GM18526 (cell line): ENCODE data around the gene PTPRR.

Experiments used
- POLR2A ChIP-seq: IDR thresholded peaks from 3 replicates; pipeline ENCODE4 v1.6.1; 2011; ENCODE audit not compliant: insufficient read length; ENCODE audit errors: extremely low read depth

Gene PTPRR

GRCh38 chr12:70617450-70617849 is 303.1 kb downstream of the PTPRR start:
- no peak for TF ChIP-seq POLR2A

- TF ChIP-seq POLR2A, result no peak
Measured at GRCh38 chr12:70615174-70615866, 305.2 kb downstream of the PTPRR start.

- TF ChIP-seq POLR2A, result no peak
Measured at GRCh38 chr12:70609739-70610491, 310.6 kb downstream of the PTPRR start.

- TF ChIP-seq POLR2A, result no peak
Measured at GRCh38 chr12:70609203-70609602, 311.3 kb downstream of the PTPRR start.

- no peak for TF ChIP-seq POLR2A
Measured at GRCh38 chr12:70608184-70608583, 312.4 kb downstream of the PTPRR start.

GRCh38 chr12:70607107-70607506 is 313.4 kb downstream of the PTPRR start:
- no peak for TF ChIP-seq POLR2A

GRCh38 chr12:70605976-70606375 is 314.6 kb downstream of the PTPRR start:
- TF ChIP-seq POLR2A, result no peak

- TF ChIP-seq POLR2A, result no peak
Measured at GRCh38 chr12:70604662-70605061, 315.9 kb downstream of the PTPRR start.

GRCh38 chr12:70603044-70603443 is 317.5 kb downstream of the PTPRR start:
- TF ChIP-seq POLR2A, result no peak

GRCh38 chr12:70598467-70599193 is 321.9 kb downstream of the PTPRR start:
- TF ChIP-seq POLR2A, result no peak

- TF ChIP-seq POLR2A, result no peak
Measured at GRCh38 chr12:70592664-70593063, 327.9 kb downstream of the PTPRR start.

GRCh38 chr12:70590549-70591226 is 329.9 kb downstream of the PTPRR start:
- TF ChIP-seq POLR2A, result no peak

- TF ChIP-seq POLR2A, result no peak
Measured at GRCh38 chr12:70590051-70590450, 330.5 kb downstream of the PTPRR start.
